Erythroblast (primary cell): ENCODE results near the gene CCDC187.

Experiments used
- GATA1 ChIP-seq: IDR thresholded peaks from 2 replicates; pipeline ENCODE4 v1.6.1; 2011; ENCODE audit warnings: low read depth, mild to moderate bottlenecking, control low read depth, low read length, moderate library complexity
- POLR2A ChIP-seq: IDR thresholded peaks from 2 replicates; pipeline ENCODE4 v1.6.1; 2011; ENCODE audit warnings: mild to moderate bottlenecking, low read length

DNA sequence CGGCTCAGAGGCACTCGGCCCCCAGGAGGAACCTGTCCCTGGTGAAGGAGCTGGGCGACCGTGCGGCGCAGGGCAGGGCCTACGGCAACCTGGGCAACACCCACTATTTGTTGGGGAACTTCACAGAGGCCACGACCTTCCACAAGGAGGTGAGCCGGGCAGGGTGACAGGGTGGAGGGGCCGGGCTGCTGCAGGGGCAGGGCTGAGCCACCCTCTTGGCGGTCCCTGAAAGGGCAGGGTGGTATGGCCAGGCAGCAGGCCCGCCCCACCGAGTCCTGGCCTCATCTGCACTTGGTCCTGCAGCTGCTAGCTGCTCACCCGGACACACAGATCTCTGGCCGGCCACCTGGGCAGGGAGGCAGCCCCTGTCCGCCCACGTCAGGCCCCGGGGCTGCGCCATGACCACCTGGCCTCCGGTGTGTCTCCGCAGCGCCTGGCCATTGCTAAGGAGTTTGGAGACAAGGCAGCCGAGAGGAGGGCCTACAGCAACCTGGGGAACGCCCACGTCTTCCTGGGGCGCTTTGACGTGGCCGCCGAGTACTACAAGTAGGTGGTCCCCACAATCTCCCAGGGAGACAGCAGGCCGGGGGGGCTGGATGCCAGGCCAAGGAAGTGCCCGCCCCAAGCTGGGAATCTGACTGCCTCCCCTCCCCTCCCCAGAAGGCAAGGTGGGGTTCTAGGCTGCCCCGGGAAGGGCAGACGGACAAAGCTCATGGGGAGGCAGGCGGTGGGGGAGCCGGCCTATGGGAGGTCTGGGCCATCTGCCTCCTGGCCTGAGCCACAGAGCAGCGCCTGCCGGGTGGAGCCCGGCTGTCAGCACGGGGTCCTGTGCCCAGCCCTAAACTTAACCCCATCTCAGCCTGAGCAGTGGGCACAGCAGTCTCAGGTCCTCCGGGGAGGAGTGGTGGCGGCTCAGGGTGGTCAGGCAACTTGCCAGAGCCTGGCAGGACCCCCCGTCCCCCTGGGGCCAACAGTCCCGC lies 33.8 kb upstream of the CCDC187 start:
- TF ChIP-seq POLR2A, result no peak
- no peak for TF ChIP-seq GATA1
